Thoracic aorta (tissue), 2 donors: ENCODE data around the gene DAP3. TPM values are rescaled to one million over a fixed set of nuclear protein-coding genes. Genes with fewer than 3 reads are reported as not detected.
"Not testable (repeated sequence)": the region's sequence is repeated elsewhere in the genome, so short reads cannot be mapped to it uniquely, and the experiment has no call there.

Experiments
- ATAC-seq: fragments of 150-250 bp; one replicate; pipeline ENCODE4 v1.8.0; 2017; ENCODE audit warnings: low read depth; ENCODE audit not compliant: insufficient number of reproducible peaks, low FRiP score
- DNase-seq: peaks from one replicate; pipeline ENCODE4 v3.0.0-alpha.2; 2020; ENCODE audit warnings: low spot score
- H3K27ac ChIP-seq, 2 donors: fragments of 200-600 bp; sonication (generic); 1 replicate in 1 of 2; 2 replicates in 1 of 2; pipeline ENCODE4 v1.5.1; 2016; ENCODE audit warnings: mild to moderate bottlenecking in 2 of 2, moderate library complexity in 2 of 2
- H3K27me3 ChIP-seq: fragments of 200-600 bp; sonication (generic); replicated peaks from 2 replicates; pipeline ENCODE4 v1.6.0; 2016; ENCODE audit warnings: mild to moderate bottlenecking; ENCODE audit not compliant: insufficient read depth
- H3K36me3 ChIP-seq: fragments of 200-600 bp; sonication (generic); one replicate; pipeline ENCODE4 v1.5.1; 2016
- H3K4me1 ChIP-seq, 2 donors: fragments of 200-600 bp; sonication (generic); 1 replicate in 1 of 2; 2 replicates in 1 of 2; pipeline versions ENCODE4 v1.5.1 to v1.6.0; 2016; ENCODE audit warnings: low read depth in 2 of 2, mild to moderate bottlenecking in 1 of 2; ENCODE audit not compliant: control insufficient read depth in 1 of 2
- H3K4me3 ChIP-seq: fragments of 200-600 bp; sonication (generic); 2 replicates; pipeline ENCODE4 v1.5.1; 2016; ENCODE audit warnings: mild to moderate bottlenecking
- H3K9me3 ChIP-seq: fragments of 200-600 bp; sonication (generic); 2 replicates; pipeline ENCODE4 v1.5.1; 2016
- CTCF ChIP-seq: fragments of 200-600 bp; sonication (generic); IDR thresholded peaks from one replicate; pipeline ENCODE4 v1.5.1; 2019; ENCODE audit warnings: antibody characterized with exemption
- total RNA-seq, 2 donors: library from RNA; depleted of rRNA; stranded (reverse); fragments of >200 nt; gene quantifications; one replicate each; pipeline versions ENCODE4 v1.1.0 to v1.2.3, GENCODE V29; 2016

The DAP3 gene
- total RNA-seq, 2 donors from 2014 or later: 56.5 to 113 TPM

- DNase-seq (no peak), ATAC-seq (no peak)
- H3K27me3 ChIP-seq: no peaks in the 10 kb centered on the region
- H3K4me1 ChIP-seq: peaks cover 4 to 8% of the 10 kb centered on the region in 2 donors
- no peaks in the 10 kb centered on the region for H3K9me3 ChIP-seq
- no peak overlapping the region for H3K4me3 ChIP-seq
- TF ChIP-seq CTCF: no peak
- no peak overlapping the region for H3K27ac ChIP-seq
- H3K36me3 ChIP-seq: peaks cover 7% of the 10 kb centered on the region
These were observed 52.1 kb downstream of the DAP3 start for GRCh38 chr1:155740995-155741394.

- ATAC-seq: no peak
- no peak for DNase-seq
- Histone ChIP-seq H3K36me3 (no peaks in the 10 kb centered on the region), H3K9me3 (no peaks in the 10 kb centered on the region), H3K4me3 (no peak overlapping the region), H3K4me1 (peaks cover 4 to 8% of the 10 kb centered on the region in 2 donors), H3K27ac (no peak overlapping the region), H3K27me3 (no peaks in the 10 kb centered on the region)
- TF ChIP-seq CTCF: no peak
These were observed 53.0 kb downstream of the DAP3 start for GRCh38 chr1:155741908-155742307.

- Histone ChIP-seq H3K9me3 (no peaks in the 10 kb centered on the region), H3K36me3 (no peaks in the 10 kb centered on the region), H3K27ac (peak overlapping the region; percentile 43 to 85), H3K27me3 (no peaks in the 10 kb centered on the region), H3K4me3 (peak overlapping the region; percentile 82), H3K4me1 (peaks cover 4 to 8% of the 10 kb centered on the region in 2 donors)
- DNase-seq (no peak), ATAC-seq (no peak)
- no peak for TF ChIP-seq CTCF
These were observed 55.9 kb downstream of the DAP3 start for GRCh38 chr1:155744711-155745283.

- Histone ChIP-seq H3K4me3 (peak overlapping the region; percentile 82), H3K27ac (peak overlapping the region; percentile 43 to 85)
- peak; percentile 99 for ATAC-seq
- not testable (repeated sequence) for H3K27me3 ChIP-seq, H3K36me3 ChIP-seq, H3K9me3 ChIP-seq, H3K4me1 ChIP-seq
- peak; percentile 96 for DNase-seq
These were observed 56.7 kb downstream of the DAP3 start for GRCh38 chr1:155745284-155746228.

GRCh38 chr1:155747586-155747985 is 58.7 kb downstream of the DAP3 start:
- not testable (repeated sequence) for ATAC-seq, DNase-seq, H3K27ac ChIP-seq, H3K4me3 ChIP-seq, H3K4me1 ChIP-seq, H3K27me3 ChIP-seq, H3K9me3 ChIP-seq
- H3K36me3 ChIP-seq: peaks cover 10% of the 10 kb centered on the region

GRCh38 chr1:155748141-155748540 is 59.2 kb downstream of the DAP3 start:
- not testable (repeated sequence) for H3K27me3 ChIP-seq, DNase-seq, ATAC-seq, H3K4me1 ChIP-seq, H3K27ac ChIP-seq, H3K9me3 ChIP-seq, H3K4me3 ChIP-seq
- peaks cover 10% of the 10 kb centered on the region for H3K36me3 ChIP-seq

GRCh38 chr1:155759017-155759416 is 70.1 kb downstream of the DAP3 start:
- H3K27ac ChIP-seq, ATAC-seq, DNase-seq, H3K27me3 ChIP-seq, H3K9me3 ChIP-seq, H3K4me1 ChIP-seq, H3K4me3 ChIP-seq: not testable (repeated sequence)
- H3K36me3 ChIP-seq: peaks cover 62% of the 10 kb centered on the region
